ENCODE measurements around the gene C5orf52. TPM values are rescaled to one million over a fixed set of nuclear protein-coding genes. Genes with fewer than 3 reads are reported as not detected.
"Not testable (repeated sequence)": the region's sequence is repeated elsewhere in the genome, so short reads cannot be mapped to it uniquely, and the experiment has no call there.

Gene C5orf52
- total RNA-seq, 1 experiment from 2014 or later, result not detected

- Histone ChIP-seq H3K23ac (ENCODE audit: insufficient read length, low read depth, low read length) (no peak overlapping the region), H3K9ac (ENCODE audit: extremely low read depth, insufficient read length, low read length) (no peak overlapping the region), H3K4me2 (ENCODE audit: insufficient read depth, insufficient read length, low read length) (no peak overlapping the region), H3K27me3 (ENCODE audit: insufficient read depth, low read length) (no peaks in the 10 kb centered on the region), H2AFZ (ENCODE audit: low read length) (no peak overlapping the region), H2BK12ac (ENCODE audit: insufficient read length, low read depth, low read length) (no peak overlapping the region), H2BK120ac (ENCODE audit: low read depth, low read length, poor library complexity, severe bottlenecking) (no peak overlapping the region), H3K18ac (ENCODE audit: insufficient read length, low read depth, low read length) (no peak overlapping the region), H3K4me1 (ENCODE audit: insufficient read depth, low read length) (no peaks in the 10 kb centered on the region; the same call in 1 of the 2 replicates), H4K8ac (replicated peaks; ENCODE audit: insufficient read length, low read depth, low read length) (no peak overlapping the region), H3K23me2 (ENCODE audit: insufficient read length, low read depth, low read length, poor library complexity, severe bottlenecking) (no peaks in the 10 kb centered on the region), H3K4ac (ENCODE audit: low read depth, low read length) (no peak overlapping the region), H4K91ac (ENCODE audit: insufficient read length, low read depth, low read length) (no peak overlapping the region), H4K20me1 (ENCODE audit: control insufficient read depth, insufficient read depth, insufficient read length) (no peaks in the 10 kb centered on the region), H3K56ac (ENCODE audit: insufficient read length, low read depth, low read length) (no peak overlapping the region), H4K5ac (ENCODE audit: insufficient read length, low read depth, low read length) (no peak overlapping the region), H3T11ph (ENCODE audit: low read length) (no peak overlapping the region), H3K27ac (ENCODE audit: insufficient read length, low read depth, low read length) (no peak overlapping the region), H2AK5ac (ENCODE audit: insufficient read length, low read length) (no peak overlapping the region), H2BK15ac (ENCODE audit: low read depth, low read length) (no peak overlapping the region), H3K9me3 (ENCODE audit: control insufficient read depth, low read depth, low read length) (no peaks in the 10 kb centered on the region), H2BK5ac (ENCODE audit: insufficient read length, low read length) (no peak overlapping the region), H3K79me2 (ENCODE audit: insufficient read depth, low read length) (no peaks in the 10 kb centered on the region), H2BK20ac (ENCODE audit: low read depth, low read length, poor library complexity, severe bottlenecking) (no peak overlapping the region), H3K79me1 (ENCODE audit: insufficient read depth, low read depth, low read length, poor library complexity, severe bottlenecking) (no peaks in the 10 kb centered on the region), H3K14ac (ENCODE audit: insufficient read depth, low read length) (no peak overlapping the region)
- peaks cover 3 to 7% of the 10 kb centered on the region in 2 experiments; a peak in 2 of 4 replicates for H3K4me1 Mint-ChIP-seq
- no peak overlapping the region for H3K4me3 Mint-ChIP-seq
- no peak overlapping the region for H3K27ac Mint-ChIP-seq
- peaks cover 3 to 9% (median 6%) of the 10 kb centered on the region in 3 experiments for H3K36me3 Mint-ChIP-seq (ENCODE audit: insufficient read depth in 1 of 3, low read depth in 3 of 3)
- DNase-seq, result no peak
- WGBS (ENCODE audit: extremely low coverage, insufficient read length, low lambda C conversion rate), result no CpG with 5 or more reads among the region's 6 CpGs
- H3K9me3 Mint-ChIP-seq, result peaks cover 6 to 12% of the 10 kb centered on the region in 2 experiments
- TF ChIP-seq, protein P1, sequence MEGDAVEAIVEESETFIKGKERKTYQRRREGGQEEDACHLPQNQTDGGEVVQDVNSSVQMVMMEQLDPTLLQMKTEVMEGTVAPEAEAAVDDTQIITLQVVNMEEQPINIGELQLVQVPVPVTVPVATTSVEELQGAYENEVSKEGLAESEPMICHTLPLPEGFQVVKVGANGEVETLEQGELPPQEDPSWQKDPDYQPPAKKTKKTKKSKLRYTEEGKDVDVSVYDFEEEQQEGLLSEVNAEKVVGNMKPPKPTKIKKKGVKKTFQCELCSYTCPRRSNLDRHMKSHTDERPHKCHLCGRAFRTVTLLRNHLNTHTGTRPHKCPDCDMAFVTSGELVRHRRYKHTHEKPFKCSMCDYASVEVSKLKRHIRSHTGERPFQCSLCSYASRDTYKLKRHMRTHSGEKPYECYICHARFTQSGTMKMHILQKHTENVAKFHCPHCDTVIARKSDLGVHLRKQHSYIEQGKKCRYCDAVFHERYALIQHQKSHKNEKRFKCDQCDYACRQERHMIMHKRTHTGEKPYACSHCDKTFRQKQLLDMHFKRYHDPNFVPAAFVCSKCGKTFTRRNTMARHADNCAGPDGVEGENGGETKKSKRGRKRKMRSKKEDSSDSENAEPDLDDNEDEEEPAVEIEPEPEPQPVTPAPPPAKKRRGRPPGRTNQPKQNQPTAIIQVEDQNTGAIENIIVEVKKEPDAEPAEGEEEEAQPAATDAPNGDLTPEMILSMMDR (conservative IDR thresholded peaks at IDR 0.05), result no peak
- peaks cover 5% of the 10 kb centered on the region for H3K27me3 Mint-ChIP-seq (ENCODE audit: low read depth)
These were observed 49.8 kb downstream of the C5orf52 start for GRCh38 chr5:157721159-157721558.

- H2BK12ac ChIP-seq (ENCODE audit: insufficient read length, low read depth, low read length); H2BK20ac ChIP-seq (ENCODE audit: low read depth, low read length, poor library complexity, severe bottlenecking); H3K4me2 ChIP-seq (ENCODE audit: insufficient read depth, insufficient read length, low read length); H3K23ac ChIP-seq (ENCODE audit: insufficient read length, low read depth, low read length); H3K79me2 ChIP-seq (ENCODE audit: insufficient read depth, low read length); H2AFZ ChIP-seq (ENCODE audit: low read length); H2BK15ac ChIP-seq (ENCODE audit: low read depth, low read length); H3K56ac ChIP-seq (ENCODE audit: insufficient read length, low read depth, low read length); H2BK5ac ChIP-seq (ENCODE audit: insufficient read length, low read length); H3K36me3 Mint-ChIP-seq (ENCODE audit: insufficient read depth in 1 of 3, low read depth in 3 of 3); H3K27ac ChIP-seq (ENCODE audit: insufficient read length, low read depth, low read length); H4K5ac ChIP-seq (ENCODE audit: insufficient read length, low read depth, low read length); H3K4me3 Mint-ChIP-seq; H3T11ph ChIP-seq (ENCODE audit: low read length); H3K14ac ChIP-seq (ENCODE audit: insufficient read depth, low read length); H2AK5ac ChIP-seq (ENCODE audit: insufficient read length, low read length); H4K91ac ChIP-seq (ENCODE audit: insufficient read length, low read depth, low read length); DNase-seq; H3K27me3 Mint-ChIP-seq (ENCODE audit: low read depth); H3K27ac Mint-ChIP-seq; H3K9me3 ChIP-seq (ENCODE audit: control insufficient read depth, low read depth, low read length); H3K18ac ChIP-seq (ENCODE audit: insufficient read length, low read depth, low read length); H3K79me1 ChIP-seq (ENCODE audit: insufficient read depth, low read depth, low read length, poor library complexity, severe bottlenecking); H2BK120ac ChIP-seq (ENCODE audit: low read depth, low read length, poor library complexity, severe bottlenecking); H3K4me1 ChIP-seq (ENCODE audit: insufficient read depth, low read length); H3K23me2 ChIP-seq (ENCODE audit: insufficient read length, low read depth, low read length, poor library complexity, severe bottlenecking); H4K8ac ChIP-seq (replicated peaks; ENCODE audit: insufficient read length, low read depth, low read length); H3K27me3 ChIP-seq (ENCODE audit: insufficient read depth, low read length); H4K20me1 ChIP-seq (ENCODE audit: control insufficient read depth, insufficient read depth, insufficient read length); H3K9ac ChIP-seq (ENCODE audit: extremely low read depth, insufficient read length, low read length); H3K4ac ChIP-seq (ENCODE audit: low read depth, low read length); H3K4me1 Mint-ChIP-seq: not testable (repeated sequence)
- no CpG with 5 or more reads among the region's 2 CpGs for WGBS (ENCODE audit: extremely low coverage, insufficient read length, low lambda C conversion rate)
- H3K9me3 Mint-ChIP-seq, result peaks cover 6 to 12% of the 10 kb centered on the region in 2 experiments
These were observed 51.6 kb downstream of the C5orf52 start for GRCh38 chr5:157722895-157723294.

All from H9 (cell line).